Aortic smooth muscle cell (primary cell): ENCODE data around the gene PLK2. TPM values are rescaled to one million over a fixed set of nuclear protein-coding genes. Genes with fewer than 3 reads are reported as not detected.

Experiments
- total RNA-seq: library from RNA; depleted of rRNA; stranded (reverse); fragments of >200 nt; gene quantifications from 2 replicates; pipeline ENCODE4 v1.2.3, GENCODE V29; 2014

Gene PLK2
- total RNA-seq, result 96.7 and 339 TPM in 2 replicates

GRCh38 chr5:58460002-58460731, at the start of gene PLK2:
PLK2 (minus strand) TSS chr5:58460086; CDS start chr5:58459959, 127 bp downstream.

GRCh38 chr5:58491216-58491892, 31.5 kb upstream of the PLK2 start, which contains the start of gene GAPT:
GAPT (plus strand) TSS chr5:58491435; CDS start chr5:58494537, 3,102 bp downstream.

Other genes starting within 250 kb of the PLK2 start
- not detected in 2 replicates for gene GAPT, start 31.3 kb upstream of the PLK2 start, total RNA-seq
- gene RAB3C, start 123.0 kb upstream of the PLK2 start, total RNA-seq, result not detected in 2 replicates